Measurements from ENCODE around the gene CIAO3.

- TF ChIP-seq CTCF (optimal IDR thresholded peaks at IDR 0.05 in 1 of 3, IDR thresholded peaks at IDR 0.05 in 1 of 3, conservative IDR thresholded peaks at IDR 0.05 in 1 of 3; ENCODE audit: extremely low read depth in 1 of 3, insufficient read depth in 2 of 3, low read length in 3 of 3) (no peak), EZH2 (IDR thresholded peaks at IDR 0.05; ENCODE audit: low read length) (no peak)
Measured at GRCh38 chr16:729768-730665, 10.8 kb downstream of the CIAO3 start.
